Hematopoietic multipotent progenitor cell treated with erythropoietin and hydrocortisone succinate and interleukin-3 and kit ligand, for 15 days (in vitro differentiated cells): Measurements from ENCODE around the gene TBCEL.
"Not testable (repeated sequence)": the region's sequence is repeated elsewhere in the genome, so short reads cannot be mapped to it uniquely, and the experiment has no call there.

Source experiments
- DNase-seq: peaks from one replicate; pipeline ENCODE4 v3.0.0-alpha.2; 2015; ENCODE audit warnings: low spot score

The TBCEL gene

DNA sequence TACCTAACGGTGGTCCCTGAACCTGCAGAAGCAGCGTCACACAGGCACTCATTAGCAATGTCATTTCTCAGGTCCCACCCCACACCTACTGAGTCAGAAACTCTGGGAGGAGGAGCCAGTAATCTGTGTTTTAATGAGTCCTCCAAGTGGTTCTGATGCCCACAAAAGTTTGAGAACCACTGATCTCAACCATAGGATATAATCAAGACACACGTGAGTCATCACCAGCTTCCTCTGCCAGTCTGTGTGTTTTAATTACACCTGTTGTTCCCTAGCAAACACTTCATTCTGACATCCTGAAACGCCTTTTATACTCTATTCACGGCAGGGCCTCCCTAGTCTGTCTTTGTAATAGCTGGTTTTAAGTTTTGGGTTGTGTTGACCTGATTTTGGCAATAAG is 82.9 kb downstream of the TBCEL start:
- no peak for DNase-seq

DNA sequence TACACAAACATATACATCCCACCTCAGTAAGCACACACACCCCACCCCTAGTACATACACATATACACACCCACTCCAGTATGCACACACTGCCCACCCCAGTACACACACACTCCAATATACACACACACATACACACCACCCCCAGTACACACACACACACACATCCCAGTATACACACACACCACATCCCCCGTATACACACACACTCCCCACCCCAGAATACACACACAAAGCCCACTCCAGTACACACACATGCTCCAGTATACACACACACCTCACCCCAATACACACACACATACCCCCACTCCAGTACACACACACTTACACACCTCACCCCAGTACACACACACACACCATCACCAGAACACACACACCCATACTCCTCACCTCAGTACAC is 84.5 kb downstream of the TBCEL start:
- no peak for DNase-seq

GRCh38 chr11:121109471-121109870 is 85.6 kb downstream of the TBCEL start:
- DNase-seq, result no peak

- no peak for DNase-seq
Observed at GRCh38 chr11:121109916-121110586, 86.1 kb downstream of the TBCEL start.

DNA sequence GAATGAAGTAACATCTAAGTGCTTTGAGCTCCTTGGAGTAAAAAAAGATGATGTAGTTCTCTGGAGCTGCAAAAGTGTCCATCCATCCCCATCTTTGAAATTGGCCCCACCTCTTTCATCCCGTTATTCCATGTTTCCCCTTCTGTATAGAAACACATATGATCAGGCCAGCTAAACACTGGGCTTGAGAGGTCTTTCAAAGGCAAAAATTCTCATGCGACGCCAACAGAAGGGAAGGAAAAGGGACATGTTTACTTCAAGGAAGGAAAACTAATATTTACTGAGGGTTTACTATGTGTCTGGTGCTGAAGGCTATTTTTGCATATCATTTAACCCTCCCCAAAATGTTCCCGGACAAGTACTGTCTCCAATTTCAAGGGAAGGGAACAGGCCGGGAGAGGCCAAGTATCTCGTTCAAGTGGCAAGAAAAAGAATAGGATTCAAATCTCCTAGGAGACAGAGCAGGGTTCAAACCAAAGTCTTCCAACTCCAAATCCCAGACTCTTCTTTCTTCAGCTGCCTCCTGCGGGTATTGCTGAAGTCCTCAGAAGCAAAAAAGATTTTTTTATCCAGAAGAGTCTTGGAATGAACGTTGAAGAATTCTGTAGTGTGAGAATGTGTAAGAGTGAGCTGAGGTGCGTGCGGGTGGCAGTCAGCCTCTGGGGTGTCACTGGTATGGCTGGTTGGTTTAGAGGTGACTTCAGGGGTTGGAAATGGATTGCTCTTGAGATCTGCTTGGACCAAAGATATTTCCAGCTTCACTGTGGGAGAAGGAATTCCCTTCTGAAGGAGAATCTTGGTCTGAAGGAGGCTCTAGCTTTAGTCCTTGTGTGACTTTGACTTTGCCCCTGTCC is 87.2 kb downstream of the TBCEL start:
- DNase-seq, result no peak

- peak; percentile 68 for DNase-seq
Observed at GRCh38 chr11:121112498-121113455, 88.9 kb downstream of the TBCEL start.

- DNase-seq, result no peak
Observed at GRCh38 chr11:121113611-121114010, 89.7 kb downstream of the TBCEL start.

GRCh38 chr11:121115024-121115423 is 91.1 kb downstream of the TBCEL start:
- not testable (repeated sequence) for DNase-seq

DNA sequence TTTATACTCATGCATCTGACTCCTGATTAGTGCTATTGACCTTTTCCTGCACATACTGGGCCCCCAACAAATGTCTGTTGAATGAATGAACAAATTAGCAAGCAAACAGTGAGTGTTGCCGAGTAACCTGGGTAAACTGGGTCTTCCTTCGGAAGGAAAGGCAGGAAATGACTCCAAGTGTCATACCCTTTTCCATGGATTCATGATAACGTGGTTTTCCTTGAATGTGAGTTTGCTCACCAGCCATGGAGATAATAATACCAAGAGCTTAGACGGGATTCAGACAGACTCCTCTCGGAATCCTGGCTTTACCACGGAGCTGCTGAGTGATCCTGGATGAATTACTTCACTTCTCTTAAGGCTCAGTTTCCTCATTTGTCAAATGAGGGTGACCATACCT is 93.9 kb downstream of the TBCEL start:
- no peak for DNase-seq

DNA sequence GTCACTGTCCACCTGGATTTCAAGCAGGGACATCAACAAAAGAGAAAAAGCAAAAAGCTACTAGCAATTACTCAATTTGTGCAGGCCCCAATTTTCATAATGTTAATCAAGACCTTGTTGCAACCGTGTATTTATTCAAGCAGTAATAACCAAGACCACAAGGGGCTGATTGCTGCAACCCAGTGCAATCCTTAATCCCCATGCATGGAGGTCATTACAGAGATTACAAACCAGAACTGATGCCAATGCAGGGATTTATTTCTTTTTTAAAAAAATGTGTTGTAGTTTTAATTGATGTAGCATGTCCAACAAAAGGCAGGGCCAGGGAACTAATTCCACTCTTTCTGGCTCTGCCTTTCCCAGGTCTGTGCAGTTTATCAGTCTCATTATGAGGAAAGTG is 95.5 kb downstream of the TBCEL start:
- DNase-seq, result no peak

DNA sequence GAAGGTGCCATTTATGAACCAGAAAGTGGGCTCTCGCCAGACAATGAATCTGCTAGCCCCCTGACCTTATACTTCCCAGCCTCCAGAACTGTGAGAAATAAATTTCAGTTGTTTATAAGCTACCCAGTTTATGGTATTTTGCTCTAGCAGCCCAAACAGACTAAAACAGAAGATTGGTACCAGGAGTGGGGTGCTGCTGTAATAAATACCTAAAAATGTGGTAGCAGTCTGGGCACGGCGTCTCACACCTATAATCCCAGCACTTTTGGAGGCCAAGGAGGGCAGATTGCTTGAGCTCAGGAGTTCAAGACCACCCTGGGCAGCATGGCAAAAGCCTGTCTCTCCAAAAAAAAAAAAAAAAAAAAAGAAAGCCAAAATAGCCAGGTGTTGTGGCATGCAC is 98.4 kb downstream of the TBCEL start:
- no peak for DNase-seq

DNA sequence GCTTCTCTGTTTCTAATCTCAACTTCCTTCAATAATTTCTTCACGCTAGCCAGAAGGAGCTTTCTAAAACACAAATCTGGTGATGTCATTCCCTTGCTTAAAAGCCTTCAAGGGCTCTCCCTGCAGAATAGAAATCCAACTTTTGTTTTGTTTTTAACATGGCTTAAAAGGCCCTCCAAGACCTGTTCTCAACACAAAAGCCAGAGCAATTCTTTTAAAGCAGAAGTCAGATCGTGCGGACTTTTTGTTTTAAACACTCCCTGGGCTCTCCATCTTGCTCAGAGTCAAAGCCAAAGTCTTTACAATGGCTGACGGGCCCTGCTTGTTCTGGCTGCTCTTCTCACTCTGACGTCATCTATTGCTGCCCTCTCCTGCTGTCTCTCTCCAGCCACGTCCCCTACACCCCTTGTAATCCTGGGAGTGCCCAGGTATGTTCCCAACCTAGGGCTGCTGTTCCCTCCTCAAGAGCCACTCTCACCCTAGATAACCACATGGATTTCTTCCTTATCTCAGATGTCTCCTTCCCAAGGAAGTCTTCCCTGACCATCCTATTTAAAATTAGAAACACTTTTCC is 99.7 kb downstream of the TBCEL start:
- no peak for DNase-seq

GRCh38 chr11:121127809-121128208 is 103.9 kb downstream of the TBCEL start:
- no peak for DNase-seq

GRCh38 chr11:121129362-121130340 is 105.7 kb downstream of the TBCEL start:
- no peak for DNase-seq

DNA sequence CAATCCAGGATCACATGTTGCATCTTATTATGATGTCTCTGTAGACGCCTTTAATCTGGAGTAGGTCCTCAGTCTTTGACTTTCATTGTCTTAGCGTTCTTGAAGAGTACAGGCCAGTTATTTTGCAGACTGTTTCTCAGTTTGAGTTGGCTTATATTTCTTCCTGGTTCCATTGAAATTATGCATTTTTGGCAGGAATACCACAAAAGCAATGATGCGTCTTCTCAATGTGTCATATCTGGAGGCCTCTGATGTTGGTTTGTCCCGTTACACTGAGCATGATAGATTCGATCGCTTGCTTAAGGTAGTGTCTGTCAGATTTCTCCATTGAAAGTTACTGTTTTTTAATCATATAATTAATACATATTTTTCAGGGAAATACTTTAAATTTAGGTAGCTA is 107.8 kb downstream of the TBCEL start:
- no peak for DNase-seq

DNA sequence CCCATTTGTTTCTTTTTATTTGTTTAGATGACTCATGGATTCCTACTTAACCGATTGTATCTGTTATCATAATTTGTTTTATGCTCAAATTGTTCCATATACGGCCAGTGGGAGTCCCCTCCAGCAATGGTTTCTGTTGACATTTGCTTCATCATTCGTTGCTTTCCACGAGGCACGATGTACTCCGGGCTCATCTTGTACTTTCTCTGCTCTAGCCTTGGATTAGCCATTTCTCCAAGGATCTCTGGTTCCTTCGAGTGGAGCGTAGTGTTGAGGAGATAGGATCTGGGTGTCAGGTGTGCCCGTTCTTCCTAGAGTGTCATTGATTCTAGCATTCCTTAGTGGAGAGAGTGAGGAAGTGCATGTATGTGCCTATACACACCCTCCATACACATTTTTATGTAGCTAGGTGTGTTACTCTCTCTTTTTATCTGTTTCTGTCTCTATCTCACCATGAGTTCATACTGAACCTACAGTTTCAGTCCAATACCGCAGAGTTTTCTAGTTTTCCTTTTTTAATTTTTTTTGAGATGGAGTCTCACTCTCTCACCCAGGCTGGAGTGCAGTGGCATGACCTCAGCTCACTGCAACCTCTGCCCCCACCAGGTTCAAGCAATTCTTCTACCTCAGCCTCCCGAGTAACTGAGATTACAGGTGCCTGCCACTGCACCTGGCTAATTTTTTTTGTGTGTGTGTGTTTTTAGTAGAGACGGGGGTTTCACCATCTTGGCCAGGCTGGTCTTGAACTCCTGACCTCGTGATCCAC is 108.5 kb downstream of the TBCEL start:
- no peak for DNase-seq

DNA sequence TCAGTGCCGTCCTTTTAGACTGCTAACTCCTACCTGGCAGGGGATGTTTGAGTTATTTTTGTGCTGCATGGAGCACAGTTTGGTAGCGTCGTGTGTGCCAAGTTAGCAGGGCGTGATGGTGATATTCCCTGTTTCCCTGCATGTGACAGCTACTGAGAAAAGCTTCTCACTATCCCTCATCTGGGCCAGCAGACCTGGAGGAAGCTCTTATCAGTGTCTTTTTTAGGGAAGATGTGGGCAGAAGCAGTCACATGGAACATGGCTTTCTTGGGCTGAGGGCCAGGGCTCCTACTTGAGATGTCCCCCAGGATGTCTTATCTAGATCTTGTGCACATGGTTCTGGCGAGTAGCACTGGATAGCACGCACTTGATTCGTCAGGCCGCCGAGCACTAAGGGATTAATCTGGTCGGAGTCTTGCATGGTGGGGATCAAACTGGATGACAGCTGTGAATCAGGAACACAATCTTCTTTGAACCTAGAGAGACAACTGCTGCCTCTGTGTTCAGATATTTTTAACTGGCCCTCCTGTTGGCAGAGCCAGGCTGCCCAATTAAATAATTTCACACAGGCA is 110.9 kb downstream of the TBCEL start:
- no peak for DNase-seq

- no peak for DNase-seq
Observed at GRCh38 chr11:121137005-121137404, 113.1 kb downstream of the TBCEL start.

DNA sequence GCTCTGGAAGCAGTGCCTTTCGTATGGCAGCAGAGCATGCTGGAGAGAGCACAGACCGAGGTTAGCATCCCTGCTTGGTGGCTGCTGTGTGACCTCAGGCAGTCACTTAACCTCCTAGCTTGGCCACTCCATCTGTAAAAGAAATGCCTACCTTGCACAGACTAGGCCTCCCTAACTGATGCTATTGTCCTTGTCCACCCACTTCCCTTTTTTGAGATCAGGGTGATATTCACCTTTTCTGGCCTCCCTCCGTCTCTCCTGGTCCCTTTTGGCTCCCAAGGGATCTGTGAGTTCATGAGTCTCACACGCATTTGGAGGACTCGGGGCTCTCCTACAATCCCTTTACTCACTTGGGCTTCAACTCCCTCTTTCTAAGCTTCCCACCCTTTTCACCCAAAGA is 114.4 kb downstream of the TBCEL start:
- no peak for DNase-seq

GRCh38 chr11:121140369-121140768 is 116.5 kb downstream of the TBCEL start:
- no peak for DNase-seq
